ENCODE results near the gene CYP2A13. TPM values are rescaled to one million over a fixed set of nuclear protein-coding genes. Genes with fewer than 3 reads are reported as not detected.
A peak's percentile ranks its signal among the peaks of the same experiment; 100 is the strongest.

Gene CYP2A13
- total and polyA plus RNA-seq, 9 of the 15 experiments (the other 6 are each of a cell fraction or from before 2014, with no cell fraction given) = not detected

GRCh38 chr19:41064974-41065569 lies 23.2 kb upstream of the CYP2A13 start (continued):
- TF ChIP-seq TEAD2 (tag; IDR thresholded peaks at IDR 0.05) (no peak), ZNF79 (CRISPR knock-in tag; IDR thresholded peaks at IDR 0.05; ENCODE audit: low read depth) (no peak)

GRCh38 chr19:41076286-41076685 lies 12.0 kb upstream of the CYP2A13 start:
- ChIA-PET CTCF (ENCODE audit: low intra/inter-chr PET ratio) (no interaction called here), POLR2A (interaction anchor here (1.4 kb wide), 1 partner anchor 11 kb away, joined by 3 read pairs; no protein-coding TSS in a partner anchor)
- intact Hi-C loops (cut with micrococcal nuclease) = no loop called here
- Histone ChIP-seq H2AFZ (ENCODE audit: low read depth, low read length) (no peak overlapping the region), H3K36me3 (ENCODE audit: control insufficient read depth, insufficient read depth, low read length) (no peaks in the 10 kb centered on the region), H3K9ac (ENCODE audit: insufficient read depth in 1 of 2, low read depth in 2 of 2, low read length in 2 of 2) (no peak overlapping the region), H3K27me3 (ENCODE audit: control insufficient read depth in 2 of 2, insufficient read depth in 2 of 2, low read length in 2 of 2) (no peaks in the 10 kb centered on the region; a peak in 1 of 5 replicates), H3K4me2 (ENCODE audit: insufficient read depth, low read length) (no peak overlapping the region), H3K4me1 (replicated peaks in 1 of 2; ENCODE audit: control insufficient read depth in 2 of 2, insufficient read depth in 2 of 2, low read length in 2 of 2) (no peaks in the 10 kb centered on the region), H3K9me3 (replicated peaks; ENCODE audit: control insufficient read depth, insufficient read depth, low read depth, low read length) (no peaks in the 10 kb centered on the region), H4K20me1 (replicated peaks; ENCODE audit: control insufficient read depth, insufficient read depth, low read length) (no peaks in the 10 kb centered on the region), H3K79me2 (ENCODE audit: control insufficient read depth, insufficient read depth, low read length) (no peaks in the 10 kb centered on the region), H3K27ac (ENCODE audit: extremely low read depth, low read depth, low read length) (no peak overlapping the region), H3K4me3 (no peak overlapping the region), H3K9me1 (ENCODE audit: control insufficient read depth, insufficient read depth, low read length) (no peaks in the 10 kb centered on the region)
- TF ChIP-seq SPI1 (IDR thresholded peaks at IDR 0.05; ENCODE audit: borderline replicate concordance, low read depth, low read length) (peak; percentile 90), YY1 (IDR thresholded peaks at IDR 0.05; ENCODE audit: borderline replicate concordance in 1 of 3, control insufficient read depth in 1 of 3, extremely low read depth in 1 of 3, insufficient read depth in 3 of 3, insufficient read length in 1 of 3, insufficient replicate concordance in 2 of 3, low read depth in 1 of 3, low read length in 2 of 3) (no peak)
- ATAC-seq (no peak), FAIRE-seq (no peak), DNase-seq (ENCODE audit: extremely low read depth in 1 of 4, low spot score in 3 of 4) (no peak)
- in situ Hi-C loops (cut with MboI) = no loop called here
- WGBS (ENCODE audit: insufficient coverage, low coverage, missing lambda C conversion rate) = 22% methylated on average over 3 of the region's 3 CpGs
- BruUV-seq (replicated peaks) = no TSS peak
